Inflammatory macrophage treated with lipopolysaccharide for 1 hour (primary cell): ENCODE measurements around the gene MS4A15.
"Not testable (repeated sequence)": the region's sequence is repeated elsewhere in the genome, so short reads cannot be mapped to it uniquely, and the experiment has no call there.

Experiments
- DNase-seq, 2 donors: peaks; one replicate each; pipeline ENCODE4 v3.0.0-alpha.2; 2020 to 2022

MS4A15 gene

GRCh38 chr11:60810569-60810968 lies 53.9 kb downstream of the MS4A15 start:
- DNase-seq = no peak

GRCh38 chr11:60813324-60813723 lies 56.7 kb downstream of the MS4A15 start:
- no peak for DNase-seq

DNA sequence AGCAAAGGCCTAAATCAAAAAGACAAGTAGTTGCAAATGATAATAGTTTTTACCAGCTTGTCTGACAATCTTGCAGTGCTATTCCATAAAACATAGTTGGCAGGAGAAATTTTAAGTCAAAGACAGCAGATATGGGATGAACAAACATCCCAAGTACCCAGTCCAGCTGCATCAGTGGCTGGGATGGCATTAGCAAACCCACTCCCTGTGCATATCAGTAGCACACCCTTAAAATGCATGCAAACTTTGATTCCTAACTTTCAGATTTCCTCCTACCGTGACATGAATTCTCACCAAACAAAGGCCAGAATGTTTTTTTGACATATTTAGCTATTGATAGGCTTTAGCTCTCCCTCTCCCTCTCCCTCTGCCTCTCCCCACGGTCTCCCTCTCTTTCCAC lies 57.4 kb downstream of the MS4A15 start:
- DNase-seq = no peak

- DNase-seq = no peak
Measured at GRCh38 chr11:60816590-60817157, 60.0 kb downstream of the MS4A15 start.

GRCh38 chr11:60818057-60818456 lies 61.4 kb downstream of the MS4A15 start:
- DNase-seq = no peak

GRCh38 chr11:60821827-60822599 lies 65.3 kb downstream of the MS4A15 start:
- DNase-seq = no peak

- not testable (repeated sequence) for DNase-seq
Measured at GRCh38 chr11:60823745-60824306, 67.2 kb downstream of the MS4A15 start.

GRCh38 chr11:60825118-60825517 lies 68.5 kb downstream of the MS4A15 start:
- DNase-seq = no peak

GRCh38 chr11:60825790-60826189 lies 69.1 kb downstream of the MS4A15 start:
- no peak for DNase-seq
